Measurements from ENCODE around the gene TMEM181.
"Not testable (repeated sequence)": the region's sequence is repeated elsewhere in the genome, so short reads cannot be mapped to it uniquely, and the experiment has no call there.

Gene TMEM181

DNA sequence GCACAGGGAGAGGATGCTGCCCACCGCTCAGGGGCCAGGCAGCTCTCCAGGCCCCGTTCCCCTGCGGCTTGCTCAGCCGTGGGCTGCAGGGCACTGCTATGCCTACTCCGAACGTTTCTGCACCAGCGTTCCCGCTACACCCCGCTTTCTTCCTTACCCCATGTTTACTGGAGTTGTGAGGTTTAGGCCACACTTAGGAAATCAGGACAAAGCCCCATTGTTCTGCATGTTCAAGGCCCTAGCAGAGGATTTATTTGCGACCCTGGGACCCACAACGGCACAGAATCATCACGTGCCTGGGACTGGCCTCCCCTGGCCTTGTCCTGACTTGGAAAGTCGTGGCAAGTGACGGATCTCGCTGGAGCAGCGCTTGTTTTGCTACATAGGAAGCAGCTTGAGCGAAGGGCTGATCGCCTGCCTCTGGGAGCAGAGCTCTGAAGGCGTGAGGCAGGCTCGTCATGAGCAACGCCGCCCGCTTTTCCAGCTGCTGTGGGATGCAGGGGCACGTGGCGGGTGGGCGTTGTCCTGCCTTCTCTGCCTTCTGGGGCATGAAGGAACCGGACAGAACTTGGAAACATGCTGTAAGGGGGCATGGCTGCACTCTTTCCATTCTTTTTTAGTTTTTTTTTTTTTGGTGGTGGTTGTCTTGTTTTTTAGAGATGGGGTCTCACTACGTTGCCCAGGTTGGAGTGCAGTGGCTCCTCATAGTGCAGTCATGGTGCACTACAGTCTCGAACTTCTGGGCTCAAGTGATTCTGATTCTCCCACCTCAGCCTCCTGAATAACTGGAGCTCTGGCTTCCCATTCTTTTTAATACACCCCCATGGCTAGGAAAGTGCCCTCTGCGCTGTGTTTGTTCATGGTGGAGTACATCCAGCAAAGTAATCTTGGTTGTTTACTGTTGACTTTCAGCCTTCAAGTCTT lies 14.6 kb upstream of the TMEM181 start:
- TF ChIP-seq, protein P1, sequence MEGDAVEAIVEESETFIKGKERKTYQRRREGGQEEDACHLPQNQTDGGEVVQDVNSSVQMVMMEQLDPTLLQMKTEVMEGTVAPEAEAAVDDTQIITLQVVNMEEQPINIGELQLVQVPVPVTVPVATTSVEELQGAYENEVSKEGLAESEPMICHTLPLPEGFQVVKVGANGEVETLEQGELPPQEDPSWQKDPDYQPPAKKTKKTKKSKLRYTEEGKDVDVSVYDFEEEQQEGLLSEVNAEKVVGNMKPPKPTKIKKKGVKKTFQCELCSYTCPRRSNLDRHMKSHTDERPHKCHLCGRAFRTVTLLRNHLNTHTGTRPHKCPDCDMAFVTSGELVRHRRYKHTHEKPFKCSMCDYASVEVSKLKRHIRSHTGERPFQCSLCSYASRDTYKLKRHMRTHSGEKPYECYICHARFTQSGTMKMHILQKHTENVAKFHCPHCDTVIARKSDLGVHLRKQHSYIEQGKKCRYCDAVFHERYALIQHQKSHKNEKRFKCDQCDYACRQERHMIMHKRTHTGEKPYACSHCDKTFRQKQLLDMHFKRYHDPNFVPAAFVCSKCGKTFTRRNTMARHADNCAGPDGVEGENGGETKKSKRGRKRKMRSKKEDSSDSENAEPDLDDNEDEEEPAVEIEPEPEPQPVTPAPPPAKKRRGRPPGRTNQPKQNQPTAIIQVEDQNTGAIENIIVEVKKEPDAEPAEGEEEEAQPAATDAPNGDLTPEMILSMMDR (IDR thresholded peaks at IDR 0.05; ENCODE audit: control insufficient read depth, extremely low read depth, insufficient read depth): no peak
- DNase-seq (ENCODE audit: low read depth): no peak
- no peak overlapping the region for H3K4me3 ChIP-seq (ENCODE audit: low read depth, low read length)

DNA sequence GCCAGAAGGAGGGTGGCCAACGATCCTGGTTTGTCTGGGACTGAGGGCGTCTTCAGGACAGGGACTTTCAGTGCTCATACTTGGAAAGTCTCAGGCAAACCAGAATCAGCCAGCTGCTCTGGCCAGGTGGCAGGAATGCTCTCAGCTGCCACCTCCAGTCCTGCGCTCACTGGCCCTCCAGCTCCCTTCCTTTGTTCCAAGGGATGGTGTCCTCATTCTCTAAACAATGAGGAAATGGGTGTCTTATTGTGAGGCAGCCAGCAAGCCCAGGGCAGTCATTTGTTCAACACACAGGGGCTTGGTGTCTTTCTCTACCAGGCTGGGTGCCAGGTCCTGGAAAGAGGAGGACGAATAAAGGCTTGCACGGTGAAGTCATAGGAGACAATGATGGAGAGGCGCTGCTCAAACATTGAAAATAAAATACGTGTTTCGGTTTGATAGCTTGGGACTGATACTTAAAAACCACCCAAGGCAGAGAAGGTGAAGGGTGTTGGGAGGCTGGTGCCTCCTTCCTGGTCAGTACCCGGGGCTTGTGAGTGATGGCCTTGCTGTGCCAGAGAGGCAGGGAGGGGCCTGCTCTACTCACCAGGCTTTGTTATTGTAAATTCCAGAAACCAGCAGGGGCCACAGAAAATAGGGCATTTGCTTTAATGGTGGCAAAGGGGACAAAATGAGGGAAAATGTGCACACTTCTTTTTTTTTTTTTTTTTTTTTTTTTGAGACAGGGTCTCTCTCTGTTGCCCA lies 11.3 kb upstream of the TMEM181 start:
- no peak for DNase-seq (ENCODE audit: low read depth)
- no peak overlapping the region for H3K4me3 ChIP-seq (ENCODE audit: low read depth, low read length)
- TF ChIP-seq, protein P1 (IDR thresholded peaks at IDR 0.05; ENCODE audit: control insufficient read depth, extremely low read depth, insufficient read depth): no peak

DNA sequence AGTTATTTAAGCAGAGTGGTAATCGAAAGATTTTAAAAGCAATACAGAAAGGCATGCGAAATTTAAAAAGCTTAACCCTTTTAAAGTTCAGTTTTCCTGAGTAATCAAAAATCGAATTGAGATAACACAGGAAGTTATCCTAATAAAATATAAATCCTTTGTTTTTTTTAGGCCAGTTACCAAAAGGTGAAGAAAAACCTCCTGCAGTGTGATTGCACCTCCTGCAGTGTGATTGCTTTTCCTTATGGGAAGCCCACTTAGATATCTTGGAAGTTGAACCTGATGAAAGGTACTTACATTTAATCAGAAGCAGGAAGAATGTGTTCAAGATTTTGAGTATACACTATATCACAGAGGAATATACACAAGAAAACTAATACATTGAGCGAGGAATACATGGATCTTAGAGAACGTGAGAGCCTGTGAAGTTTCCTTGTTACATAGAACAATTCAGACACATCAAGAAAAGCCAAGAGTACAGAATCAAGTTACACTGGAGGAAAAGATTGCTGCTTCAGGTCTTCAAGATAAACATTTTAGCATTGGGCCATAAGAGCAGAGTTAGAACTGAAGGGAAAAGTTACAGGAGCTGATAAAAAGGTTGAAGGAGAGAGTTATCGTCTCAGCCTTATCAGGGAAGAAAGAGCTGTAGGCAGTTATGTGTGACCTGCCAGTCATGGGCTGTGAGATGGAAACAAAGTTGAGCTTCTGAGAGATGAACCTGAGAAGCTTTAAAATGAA lies 7.7 kb upstream of the TMEM181 start:
- no peak overlapping the region for H3K4me3 ChIP-seq (ENCODE audit: low read depth, low read length)
- TF ChIP-seq, protein P1 (IDR thresholded peaks at IDR 0.05; ENCODE audit: control insufficient read depth, extremely low read depth, insufficient read depth): no peak
- DNase-seq (ENCODE audit: low read depth): no peak

- TF ChIP-seq, protein P1 (IDR thresholded peaks at IDR 0.05; ENCODE audit: control insufficient read depth, extremely low read depth, insufficient read depth): no peak
- H3K4me3 ChIP-seq (ENCODE audit: low read depth, low read length): no peak overlapping the region
- no peak for DNase-seq (ENCODE audit: low read depth)
These were observed 7.1 kb upstream of the TMEM181 start for GRCh38 chr6:158552796-158553138.

DNA sequence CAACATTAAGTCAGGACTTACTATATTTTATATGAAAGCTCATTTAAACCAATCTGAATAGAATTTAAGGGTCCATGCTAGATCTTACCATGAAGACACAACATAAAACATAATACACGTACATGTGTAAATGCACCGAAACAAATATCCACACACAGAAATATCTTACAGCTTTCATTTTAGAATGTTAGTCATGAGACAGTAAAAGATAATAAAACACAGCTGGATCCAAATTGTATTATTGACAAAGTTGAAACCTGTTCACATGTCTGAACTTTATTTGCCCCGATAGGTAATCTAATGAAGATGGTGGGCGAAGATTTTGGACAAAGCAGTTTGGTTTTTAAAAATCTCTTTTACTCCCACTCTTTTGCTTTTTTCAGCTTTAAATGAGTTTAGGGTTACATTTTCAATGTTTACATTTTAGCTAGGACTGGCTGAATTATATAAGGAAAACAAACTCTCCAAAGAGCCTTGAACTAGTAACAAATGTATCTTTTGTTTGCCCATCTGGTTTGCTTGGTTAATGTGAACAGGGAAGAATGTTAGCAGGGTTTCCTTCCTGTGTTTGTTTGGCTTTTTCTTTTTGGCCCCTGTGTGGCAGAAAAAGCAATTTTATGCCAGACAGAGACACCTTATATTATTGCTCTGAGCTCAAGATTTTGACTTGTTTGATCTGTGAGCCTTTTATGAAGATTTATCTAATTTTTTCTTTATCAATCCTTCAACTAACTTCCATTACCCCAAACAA lies 5.1 kb upstream of the TMEM181 start:
- TF ChIP-seq, protein P1 (IDR thresholded peaks at IDR 0.05; ENCODE audit: control insufficient read depth, extremely low read depth, insufficient read depth): no peak
- H3K4me3 ChIP-seq (ENCODE audit: low read depth, low read length): no peak overlapping the region
- DNase-seq (ENCODE audit: low read depth): no peak

- H3K4me3 ChIP-seq (ENCODE audit: low read depth, low read length): no peak overlapping the region
- TF ChIP-seq, protein P1 (IDR thresholded peaks at IDR 0.05; ENCODE audit: control insufficient read depth, extremely low read depth, insufficient read depth): no peak
- no peak for DNase-seq (ENCODE audit: low read depth)
These were observed 3.8 kb upstream of the TMEM181 start for GRCh38 chr6:158556113-158556512.

- H3K4me3 ChIP-seq (ENCODE audit: low read depth, low read length); DNase-seq (ENCODE audit: low read depth): not testable (repeated sequence)
These were observed 2.8 kb upstream of the TMEM181 start for GRCh38 chr6:158557110-158557509.

All from LNCaP clone FGC (cell line).